GM19438 (cell line): ENCODE measurements around the gene TRMT2A.
A peak's percentile ranks its signal among the peaks of the same experiment; 100 is the strongest.

Experiments used
- ATAC-seq: cut with Tn5 transposase; IDR thresholded peaks from one replicate; pipeline ENCODE4 v1.9.1; 2021; ENCODE audit warnings: low read depth; ENCODE audit not compliant: unreplicated experiment

TRMT2A gene

GRCh38 chr22:20135806-20136602, 19.0 kb upstream of the TRMT2A start:
- ATAC-seq = no peak

GRCh38 chr22:20135265-20135664, 18.2 kb upstream of the TRMT2A start:
- no peak for ATAC-seq

- no peak for ATAC-seq
Observed at GRCh38 chr22:20133930-20134549, 17.0 kb upstream of the TRMT2A start.

GRCh38 chr22:20132686-20133246, 15.7 kb upstream of the TRMT2A start:
- ATAC-seq = no peak

- ATAC-seq = no peak
Observed at GRCh38 chr22:20131859-20132685, 15.0 kb upstream of the TRMT2A start.

GRCh38 chr22:20131597-20131858, 14.5 kb upstream of the TRMT2A start, which contains the start of gene ZDHHC8:
ZDHHC8 (plus strand) TSS chr22:20131804; CDS start chr22:20131948, 144 bp downstream.
- no peak for ATAC-seq

GRCh38 chr22:20130731-20131596, 13.9 kb upstream of the TRMT2A start:
- ATAC-seq = peak; percentile 60

- no peak for ATAC-seq
Observed at GRCh38 chr22:20130319-20130718, 13.3 kb upstream of the TRMT2A start.

- ATAC-seq = no peak
Observed at GRCh38 chr22:20129747-20130014, 12.7 kb upstream of the TRMT2A start.

GRCh38 chr22:20128902-20129746, 12.1 kb upstream of the TRMT2A start:
- ATAC-seq = no peak

GRCh38 chr22:20128619-20128901, 11.5 kb upstream of the TRMT2A start:
- no peak for ATAC-seq

GRCh38 chr22:20127869-20128618, 11.0 kb upstream of the TRMT2A start:
- ATAC-seq = no peak

GRCh38 chr22:20127318-20127868, 10.4 kb upstream of the TRMT2A start:
- no peak for ATAC-seq

- no peak for ATAC-seq
Observed at GRCh38 chr22:20126284-20127029, 9.4 kb upstream of the TRMT2A start.

GRCh38 chr22:20125201-20126174, 8.5 kb upstream of the TRMT2A start:
- no peak for ATAC-seq

GRCh38 chr22:20124083-20124787, 7.2 kb upstream of the TRMT2A start:
- ATAC-seq = no peak
